NT2/D1 (cell line): Measurements from ENCODE around the gene LRIG3.

Experiments used
- SUZ12 ChIP-seq: IDR thresholded peaks from 2 replicates; pipeline ENCODE4 v1.6.1; 2011; ENCODE audit not compliant: insufficient read length, insufficient read depth; ENCODE audit errors: extremely low read depth
- YY1 ChIP-seq: IDR thresholded peaks from 2 replicates; pipeline ENCODE4 v1.6.1; 2011; ENCODE audit not compliant: insufficient read length, insufficient read depth
- ZNF274 ChIP-seq: IDR thresholded peaks from 2 replicates; pipeline ENCODE4 v1.6.1; 2011; ENCODE audit warnings: mild to moderate bottlenecking, low read depth, low read length

DNA sequence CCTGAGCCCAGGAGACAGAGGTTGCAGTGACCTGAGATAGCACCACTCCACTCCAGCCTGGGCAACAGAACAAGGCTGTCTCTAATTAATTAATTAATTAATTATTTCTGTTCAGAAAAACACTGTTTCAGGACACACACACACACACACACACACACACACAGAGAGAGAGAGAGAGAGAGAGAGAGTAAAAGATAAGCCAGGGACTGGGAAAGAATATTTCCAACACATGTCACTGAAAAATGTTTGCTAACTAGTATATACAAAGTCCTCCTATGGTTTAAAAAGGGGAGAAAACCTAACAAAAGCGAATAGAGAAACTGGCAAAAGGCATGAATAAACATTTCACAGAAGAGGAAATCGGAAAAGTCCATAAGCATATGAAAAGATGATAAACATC is 18.1 kb upstream of the LRIG3 start:
- TF ChIP-seq YY1 (no peak), ZNF274 (no peak), SUZ12 (no peak)
